TTC549 (cell line): ENCODE results near the gene KCNH2.

ENCODE experiments used
- FAIRE-seq: peaks from 2 replicates; lab custom pipeline; 2012; peaks lifted over from hg19 to GRCh38; lab: Jason Lieb, UNC

The KCNH2 gene

DNA sequence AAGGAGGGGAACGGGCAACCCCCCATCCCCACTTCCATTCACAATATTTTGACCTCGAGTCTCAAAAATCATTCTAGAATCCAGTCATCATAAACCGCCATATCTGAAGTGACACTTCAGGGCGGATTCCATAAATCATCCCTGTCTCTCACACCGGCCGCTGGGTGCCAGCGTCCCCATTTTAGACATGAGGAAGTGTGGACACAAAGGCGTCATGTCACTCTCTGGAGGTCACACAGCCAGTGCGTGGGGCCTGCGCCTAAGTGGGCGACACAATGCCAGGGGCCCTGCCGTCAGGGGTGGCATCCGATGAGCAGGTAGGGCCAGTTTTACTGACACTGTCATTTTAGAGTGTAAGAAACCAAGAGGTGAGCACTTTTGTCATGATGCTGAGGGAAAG is 19.5 kb downstream of the KCNH2 start:
- FAIRE-seq = no peak

DNA sequence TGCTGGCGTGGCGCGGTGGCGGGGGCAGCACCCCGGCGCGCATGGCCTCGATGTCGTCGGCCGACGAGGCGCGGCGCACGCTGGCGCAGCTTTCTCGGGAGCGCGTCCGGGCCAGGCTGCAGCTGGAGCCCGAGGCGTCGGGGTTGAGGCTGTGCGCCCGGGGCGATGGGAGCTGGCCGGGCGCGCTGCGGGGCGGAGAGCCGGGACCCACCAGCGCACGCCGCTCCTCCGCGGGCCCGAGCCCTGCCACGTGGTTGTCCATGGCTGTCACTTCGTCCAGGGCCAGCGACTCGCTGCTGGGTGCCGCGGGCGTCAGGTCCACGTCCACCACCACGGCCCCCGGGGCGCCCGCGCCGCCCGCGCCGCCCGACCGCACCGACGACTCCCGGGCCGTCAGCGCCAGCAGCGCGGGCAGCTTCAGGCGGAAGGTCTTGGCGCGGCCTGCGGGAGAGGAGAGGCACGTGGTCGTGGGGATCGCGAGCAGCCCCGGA is 20.0 kb downstream of the KCNH2 start:
- no peak for FAIRE-seq

DNA sequence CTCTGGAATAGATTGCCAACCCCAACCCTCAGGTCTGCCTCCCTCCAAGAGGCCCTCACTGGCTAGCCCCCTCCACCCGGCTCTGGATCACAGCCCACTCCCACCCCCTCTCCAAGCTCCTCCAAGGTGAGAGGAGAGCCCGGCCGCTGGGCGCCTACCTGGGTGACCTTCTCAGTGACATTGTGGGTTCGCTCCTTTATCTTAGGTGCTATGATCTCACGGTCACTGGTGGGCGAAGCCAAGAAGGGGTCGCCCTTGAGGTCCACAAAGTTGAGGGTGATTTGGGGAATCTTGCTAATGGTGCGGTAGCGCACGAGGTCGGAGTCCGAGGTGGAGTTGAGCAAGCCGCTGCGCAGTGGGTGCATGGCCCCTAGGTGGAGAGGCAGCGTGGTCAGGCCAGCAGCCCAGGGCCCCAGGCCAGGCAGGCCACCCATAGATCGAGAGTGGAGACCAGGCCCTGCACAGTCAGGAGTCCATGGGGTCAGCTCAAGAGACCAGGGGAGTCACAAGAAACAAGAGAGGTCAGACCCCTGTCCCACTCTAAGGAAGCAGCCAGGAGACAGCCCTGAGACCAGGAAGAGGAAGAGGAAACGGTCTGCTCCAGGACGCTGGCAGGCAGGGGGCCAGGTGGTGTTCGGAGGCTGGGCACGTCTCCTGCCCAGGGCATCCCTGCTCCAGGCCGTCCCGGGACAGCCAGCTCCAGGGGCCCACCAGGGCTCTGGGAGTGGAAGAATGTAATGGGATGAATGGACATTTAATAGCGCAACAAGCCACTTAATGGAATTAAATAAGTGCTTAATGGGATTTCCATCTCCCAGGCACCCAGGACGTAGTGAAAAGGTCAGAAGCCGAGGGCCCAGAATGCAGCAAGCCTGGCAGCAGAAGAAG is 20.7 kb downstream of the KCNH2 start:
- no peak for FAIRE-seq

DNA sequence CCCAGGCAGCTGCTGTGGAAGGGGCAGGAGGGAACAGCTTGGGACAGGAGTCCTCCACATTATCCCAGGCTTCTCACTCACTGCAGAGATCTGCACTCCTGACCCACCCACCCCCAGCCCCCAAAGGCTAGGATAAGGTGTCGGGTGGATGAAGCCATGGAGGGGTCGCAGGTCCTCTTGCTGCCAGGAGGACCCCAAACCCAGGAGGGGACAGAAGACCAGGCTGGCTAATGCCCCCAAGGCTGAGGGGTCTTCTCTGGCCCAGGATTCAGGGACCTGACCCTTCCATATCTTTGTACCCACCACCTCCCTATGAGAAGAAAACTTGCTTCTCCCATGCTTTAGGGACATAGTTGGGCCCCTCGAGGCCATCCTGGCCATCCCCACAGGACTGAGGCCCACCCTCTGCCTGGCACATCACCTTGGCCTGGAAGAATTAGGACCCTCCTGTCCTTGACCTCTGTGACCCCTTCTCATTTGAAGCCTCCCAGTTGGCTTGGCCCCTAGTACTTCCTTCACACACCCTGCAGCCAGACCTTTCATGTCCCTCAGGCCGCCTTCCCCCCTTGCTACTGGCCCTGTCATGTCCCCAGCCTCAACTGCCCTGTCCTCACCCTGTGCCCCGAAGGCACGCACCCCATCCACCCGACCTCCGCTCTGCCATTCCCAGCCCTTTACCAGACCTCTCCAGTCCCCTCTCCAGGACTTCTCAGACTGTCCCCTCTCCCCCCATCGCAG is 21.6 kb downstream of the KCNH2 start:
- no peak for FAIRE-seq

GRCh38 chr7:150955519-150956394 is 22.4 kb downstream of the KCNH2 start:
- no peak for FAIRE-seq

GRCh38 chr7:150954986-150955518 is 23.1 kb downstream of the KCNH2 start:
- no peak for FAIRE-seq

- no peak for FAIRE-seq
Measured at GRCh38 chr7:150954201-150954985, 23.7 kb downstream of the KCNH2 start.

- no peak for FAIRE-seq
Measured at GRCh38 chr7:150953061-150953997, 24.8 kb downstream of the KCNH2 start.

- no peak for FAIRE-seq
Measured at GRCh38 chr7:150952331-150953050, 25.6 kb downstream of the KCNH2 start.

DNA sequence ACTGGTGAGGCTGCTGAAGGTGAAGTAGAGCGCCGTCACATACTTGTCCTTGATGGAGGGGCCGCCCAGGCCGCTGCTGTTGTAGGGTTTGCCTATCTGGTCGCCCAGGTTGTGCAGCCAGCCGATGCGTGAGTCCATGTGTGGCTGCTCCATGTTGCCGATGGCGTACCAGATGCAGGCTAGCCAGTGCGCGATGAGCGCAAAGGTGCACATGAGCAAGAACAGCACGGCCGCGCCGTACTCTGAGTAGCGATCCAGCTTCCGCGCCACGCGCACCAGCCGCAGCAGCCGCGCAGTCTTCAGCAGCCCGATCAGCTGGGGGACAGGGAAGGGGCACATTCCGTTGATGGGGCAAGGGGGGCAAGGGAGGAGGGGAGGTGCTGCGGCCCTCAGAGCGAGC is 26.6 kb downstream of the KCNH2 start:
- no peak for FAIRE-seq

DNA sequence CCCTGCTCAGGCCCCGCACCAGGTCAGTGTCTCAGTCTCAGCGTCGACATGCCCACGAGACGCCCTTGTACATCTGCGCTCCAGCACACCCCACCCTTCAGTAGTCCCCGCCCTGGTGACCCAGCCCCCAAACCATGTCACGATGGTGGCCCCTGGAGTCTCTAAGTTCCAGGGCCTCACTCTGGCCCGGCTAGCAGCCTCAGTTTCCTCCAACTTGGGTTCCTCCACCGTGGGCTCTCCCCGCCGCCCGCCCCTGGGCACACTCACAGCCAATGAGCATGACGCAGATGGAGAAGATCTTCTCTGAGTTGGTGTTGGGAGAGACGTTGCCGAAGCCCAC is 27.0 kb downstream of the KCNH2 start:
- no peak for FAIRE-seq

- FAIRE-seq = no peak
Measured at GRCh38 chr7:150950496-150951180, 27.5 kb downstream of the KCNH2 start.

GRCh38 chr7:150949971-150950491 is 28.1 kb downstream of the KCNH2 start:
- FAIRE-seq = no peak

DNA sequence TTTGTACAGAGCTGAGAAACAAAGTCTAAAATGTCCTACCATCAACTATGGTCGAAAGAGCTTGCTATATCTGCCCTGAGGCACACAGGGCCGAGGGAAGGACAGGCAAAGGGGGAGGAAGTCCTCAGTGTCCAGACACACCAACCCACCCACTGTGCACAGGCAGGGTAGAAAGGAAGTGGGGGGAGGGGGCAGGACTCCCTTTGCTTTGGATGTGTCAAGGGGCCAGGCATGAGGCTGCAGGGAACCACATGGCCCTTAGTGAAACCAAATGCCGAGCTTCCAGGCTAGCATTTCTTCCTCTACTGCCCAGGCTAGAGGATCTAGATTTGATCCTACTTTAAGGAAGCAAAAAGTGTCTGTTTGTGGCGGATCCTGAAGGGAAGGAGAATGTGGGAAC is 28.6 kb downstream of the KCNH2 start:
- FAIRE-seq = no peak

GRCh38 chr7:150948791-150949251 is 29.3 kb downstream of the KCNH2 start:
- FAIRE-seq = no peak

DNA sequence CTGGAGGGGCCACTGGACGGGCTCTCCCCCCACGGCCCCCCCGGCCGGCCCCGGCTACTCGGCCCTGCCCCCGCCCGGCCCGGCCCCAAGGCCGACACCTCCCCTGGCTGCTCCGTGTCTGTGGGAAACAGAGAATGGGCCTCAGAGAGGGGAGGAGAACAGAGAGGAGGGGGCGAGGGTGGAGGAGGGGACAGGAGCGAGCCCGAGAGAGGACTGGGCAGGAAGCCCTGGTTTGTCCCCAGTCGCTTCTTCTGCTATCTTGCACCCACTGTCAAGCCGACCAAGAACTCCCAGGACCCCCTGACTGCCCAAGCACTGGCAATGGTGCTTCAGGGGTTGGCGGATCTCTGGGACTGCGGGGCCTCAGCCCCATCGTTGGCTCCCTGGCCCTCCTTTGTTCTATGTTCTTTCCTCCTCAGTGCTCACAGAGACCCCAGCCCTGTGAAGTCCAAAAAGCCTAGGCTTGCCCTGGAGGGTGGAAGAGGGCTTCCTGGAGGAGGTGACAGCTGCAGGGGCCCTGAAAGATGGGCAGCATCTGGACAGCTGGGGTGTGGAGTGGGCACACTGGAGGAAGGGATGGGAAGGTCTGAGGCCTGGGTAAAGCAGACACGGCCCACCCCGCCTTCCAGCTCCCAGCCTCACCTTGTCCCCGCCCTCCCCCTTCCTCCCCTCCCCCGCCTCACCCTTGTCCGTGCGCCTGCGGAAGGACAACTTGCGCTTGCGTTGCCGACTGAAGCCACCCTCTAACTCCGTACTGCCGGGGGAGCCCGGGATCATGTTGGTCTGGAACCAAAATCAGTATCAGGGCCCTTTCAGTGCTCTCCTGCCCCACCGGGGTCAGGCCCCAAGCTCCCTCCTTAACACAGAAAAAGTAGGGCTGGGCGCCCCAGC is 30.1 kb downstream of the KCNH2 start:
- no peak for FAIRE-seq

DNA sequence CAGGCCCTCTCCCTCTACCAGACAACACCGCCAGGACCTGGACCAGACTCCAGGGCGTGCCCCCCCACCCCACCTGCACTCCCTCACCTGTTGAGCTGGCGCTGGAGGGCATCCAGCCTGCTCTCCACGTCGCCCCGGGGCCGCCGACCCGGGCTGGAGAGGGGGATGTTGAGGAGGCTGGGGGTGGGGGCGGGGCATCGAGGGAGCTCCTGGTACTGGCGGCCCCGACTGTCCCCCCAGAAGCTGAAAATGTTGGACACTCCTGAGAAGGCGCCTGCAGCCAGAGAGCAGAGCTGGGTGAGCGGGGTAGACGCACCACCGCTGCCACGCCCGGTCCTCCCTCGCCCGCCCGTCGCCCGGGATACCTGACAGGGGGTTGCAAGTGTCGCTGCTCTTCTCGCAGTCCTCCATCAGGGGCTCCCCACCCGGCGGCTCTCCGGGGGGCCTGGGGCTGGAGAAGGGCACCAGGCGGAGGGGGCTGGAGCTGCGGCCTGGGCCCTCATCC is 30.8 kb downstream of the KCNH2 start:
- FAIRE-seq = no peak
